OCI-LY3 (cell line): ENCODE measurements around the gene PADI3.

Source experiments
- H2AFZ ChIP-seq: fragments of 200-600, 300-600 bp; shearing (Covaris generic); 2 replicates; pipeline ENCODE4 v1.6.0; 2014; ENCODE audit warnings: antibody characterized with exemption, low read depth, low read length
- H3K27ac ChIP-seq: fragments of 200-600, 300-600 bp; sonication (generic); 2 replicates; pipeline ENCODE4 v1.5.1; 2014; ENCODE audit warnings: mild to moderate bottlenecking, low read length, moderate library complexity, mixed read lengths
- H3K27me3 ChIP-seq: fragments of 200-600, 300-600 bp; sonication (generic); 2 replicates; pipeline ENCODE4 v1.6.1; 2014; ENCODE audit warnings: low read depth, low read length, mixed read lengths
- H3K36me3 ChIP-seq: fragments of 200-600, 300-600 bp; sonication (generic); replicated peaks from 2 replicates; pipeline ENCODE3; 2014; ENCODE audit warnings: low read depth, low read length, mixed read lengths
- H3K4me1 ChIP-seq: fragments of 300-600, 200-600 bp; sonication (generic); 2 replicates; pipeline ENCODE4 v1.6.1; 2014; ENCODE audit warnings: low read length, mixed read lengths
- H3K4me2 ChIP-seq: fragments of 200-600, 300-600 bp; sonication (generic); 2 replicates; pipeline ENCODE4 v1.6.1; 2014; ENCODE audit warnings: low read length, mixed read lengths
- H3K4me3 ChIP-seq: fragments of 300-600, 200-600 bp; sonication (generic); 2 replicates; pipeline ENCODE4 v1.5.1; 2014; ENCODE audit warnings: antibody characterized with exemption, mild to moderate bottlenecking, low read length, moderate library complexity
- H3K79me2 ChIP-seq: fragments of 300-600, 200-600 bp; shearing (Covaris generic); 2 replicates; pipeline ENCODE4 v1.6.1; 2014; ENCODE audit warnings: mild to moderate bottlenecking, low read length, mixed read lengths
- H3K9ac ChIP-seq: fragments of 300-600, 200-600 bp; shearing (Covaris generic); 2 replicates; pipeline ENCODE4 v1.6.0; 2014; ENCODE audit warnings: mild to moderate bottlenecking, low read length, moderate library complexity
- H3K9me3 ChIP-seq: fragments of 200-600, 300-600 bp; shearing (Covaris generic); 2 replicates; pipeline ENCODE4 v1.6.1; 2014; ENCODE audit warnings: low read length, mixed read lengths; ENCODE audit not compliant: insufficient read depth
- H4K20me1 ChIP-seq: fragments of 200-600, 300-600 bp; sonication (generic); 2 replicates; pipeline ENCODE4 v1.6.1; 2016; ENCODE audit warnings: low read length, mixed read lengths; ENCODE audit not compliant: insufficient read depth
- EZH2phosphoT487 ChIP-seq: fragments of 200-600 bp; shearing (Covaris generic); IDR thresholded peaks from 2 replicates; pipeline ENCODE4 v1.6.1; 2018; ENCODE audit warnings: antibody characterized with exemption, mixed run types, low read depth
- TF ChIP-seq, protein P1 (sequence below): fragments of 200-600, 300-600 bp; sonication (generic); IDR thresholded peaks from 2 replicates; pipeline ENCODE4 v1.5.1; 2014; ENCODE audit warnings: antibody characterized with exemption, low read length, low read depth

Gene PADI3

GRCh38 chr1:17212487-17213121, 36.3 kb upstream of the PADI3 start:
- Histone ChIP-seq H3K36me3 (no peaks in the 10 kb centered on the region), H3K9ac (no peak overlapping the region), H3K4me3 (no peak overlapping the region), H3K9me3 (no peaks in the 10 kb centered on the region), H3K4me2 (no peak overlapping the region), H3K27ac (no peak overlapping the region), H3K79me2 (no peaks in the 10 kb centered on the region), H4K20me1 (no peaks in the 10 kb centered on the region), H3K4me1 (peaks cover 12% of the 10 kb centered on the region), H2AFZ (no peak overlapping the region), H3K27me3 (no peaks in the 10 kb centered on the region; the same call in 1 of the 2 replicates)
- TF ChIP-seq, protein P1, sequence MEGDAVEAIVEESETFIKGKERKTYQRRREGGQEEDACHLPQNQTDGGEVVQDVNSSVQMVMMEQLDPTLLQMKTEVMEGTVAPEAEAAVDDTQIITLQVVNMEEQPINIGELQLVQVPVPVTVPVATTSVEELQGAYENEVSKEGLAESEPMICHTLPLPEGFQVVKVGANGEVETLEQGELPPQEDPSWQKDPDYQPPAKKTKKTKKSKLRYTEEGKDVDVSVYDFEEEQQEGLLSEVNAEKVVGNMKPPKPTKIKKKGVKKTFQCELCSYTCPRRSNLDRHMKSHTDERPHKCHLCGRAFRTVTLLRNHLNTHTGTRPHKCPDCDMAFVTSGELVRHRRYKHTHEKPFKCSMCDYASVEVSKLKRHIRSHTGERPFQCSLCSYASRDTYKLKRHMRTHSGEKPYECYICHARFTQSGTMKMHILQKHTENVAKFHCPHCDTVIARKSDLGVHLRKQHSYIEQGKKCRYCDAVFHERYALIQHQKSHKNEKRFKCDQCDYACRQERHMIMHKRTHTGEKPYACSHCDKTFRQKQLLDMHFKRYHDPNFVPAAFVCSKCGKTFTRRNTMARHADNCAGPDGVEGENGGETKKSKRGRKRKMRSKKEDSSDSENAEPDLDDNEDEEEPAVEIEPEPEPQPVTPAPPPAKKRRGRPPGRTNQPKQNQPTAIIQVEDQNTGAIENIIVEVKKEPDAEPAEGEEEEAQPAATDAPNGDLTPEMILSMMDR, result no peak
- TF ChIP-seq EZH2phosphoT487, result no peak

DNA sequence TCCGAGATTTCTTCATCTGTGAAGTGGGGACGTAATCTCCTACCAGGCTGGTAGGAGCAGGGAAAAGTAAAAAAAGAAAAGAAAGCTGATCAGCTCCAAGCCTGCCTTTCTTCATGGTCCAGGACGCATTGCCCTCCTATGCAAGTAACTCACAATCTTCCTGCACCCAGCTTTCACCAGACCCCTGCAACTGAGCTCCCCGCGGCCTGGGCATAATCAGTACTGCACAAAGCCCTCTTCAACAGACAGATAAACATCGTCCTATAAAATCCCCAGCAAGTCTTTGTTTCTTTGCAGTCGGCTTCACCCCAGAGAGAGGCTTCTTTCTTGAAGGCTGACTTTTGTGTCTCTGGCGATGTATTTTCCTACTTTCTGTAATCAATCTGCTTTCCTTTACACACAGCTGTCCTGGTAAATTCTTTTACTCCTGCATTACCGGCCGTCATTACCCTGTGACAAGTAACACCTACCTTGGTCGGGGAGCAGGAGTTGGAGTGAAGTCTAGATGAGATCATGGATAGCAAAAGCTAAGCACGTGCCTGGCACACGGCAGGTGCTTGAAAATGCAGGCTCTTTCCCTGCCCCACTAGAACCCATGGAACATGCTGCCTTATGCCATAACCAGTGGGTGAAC, 35.6 kb upstream of the PADI3 start:
- Histone ChIP-seq H3K9ac (no peak overlapping the region), H4K20me1 (no peaks in the 10 kb centered on the region), H3K27ac (no peak overlapping the region), H3K4me2 (no peak overlapping the region), H2AFZ (no peak overlapping the region), H3K9me3 (no peaks in the 10 kb centered on the region), H3K79me2 (no peaks in the 10 kb centered on the region), H3K27me3 (no peaks in the 10 kb centered on the region; the same call in 1 of the 2 replicates), H3K4me3 (no peak overlapping the region), H3K36me3 (no peaks in the 10 kb centered on the region), H3K4me1 (peaks cover 5% of the 10 kb centered on the region)
- TF ChIP-seq, protein P1, result no peak
- no peak for TF ChIP-seq EZH2phosphoT487

- Histone ChIP-seq H3K79me2 (no peaks in the 10 kb centered on the region), H3K4me1 (peaks cover under 1% of the 10 kb centered on the region; the same call in 1 of the 2 replicates), H2AFZ (no peak overlapping the region), H3K4me2 (no peak overlapping the region), H3K4me3 (no peak overlapping the region), H3K9ac (no peak overlapping the region), H3K9me3 (no peaks in the 10 kb centered on the region), H4K20me1 (no peaks in the 10 kb centered on the region), H3K27ac (no peak overlapping the region), H3K36me3 (no peaks in the 10 kb centered on the region), H3K27me3 (no peaks in the 10 kb centered on the region; the same call in 1 of the 2 replicates)
- TF ChIP-seq, protein P1, result no peak
- no peak for TF ChIP-seq EZH2phosphoT487
These were observed 35.1 kb upstream of the PADI3 start for GRCh38 chr1:17213782-17214148.

DNA sequence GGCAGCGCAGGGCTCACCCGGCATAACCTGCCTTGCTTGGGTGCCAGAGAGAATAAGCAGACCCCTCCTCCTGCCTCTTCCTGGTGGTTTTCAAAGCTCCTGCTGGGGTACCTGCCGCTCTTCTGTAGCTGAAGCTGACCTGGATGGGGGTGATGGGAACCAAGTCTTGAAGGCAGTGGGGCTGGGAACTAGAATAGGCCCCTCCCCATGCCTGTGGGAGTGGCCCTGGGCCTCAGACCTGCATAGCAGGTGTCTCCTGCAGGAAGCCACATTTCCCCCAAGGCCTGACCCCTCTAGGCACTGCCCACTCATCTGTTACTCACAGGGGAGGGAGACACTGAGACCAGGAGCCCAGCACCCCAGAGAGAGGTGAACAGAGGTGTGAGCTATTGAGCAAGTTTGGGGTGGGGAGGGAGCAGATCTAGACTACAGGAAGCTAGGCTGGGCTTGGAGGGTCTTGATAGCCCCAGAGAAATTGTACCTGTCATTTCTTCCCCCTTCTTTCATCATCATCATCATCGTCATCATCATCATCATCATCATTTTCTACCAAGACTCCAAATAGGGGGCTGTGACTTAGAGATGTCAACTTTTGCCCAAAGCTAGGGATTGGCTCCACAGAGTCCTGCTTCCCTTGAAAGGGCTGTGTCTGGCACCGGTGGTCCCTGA, 33.9 kb upstream of the PADI3 start:
- H3K4me1 ChIP-seq, result no peaks in the 10 kb centered on the region
- no peaks in the 10 kb centered on the region for H3K79me2 ChIP-seq
- no peak overlapping the region for H3K4me2 ChIP-seq
- no peak overlapping the region for H3K9ac ChIP-seq
- TF ChIP-seq, protein P1, result no peak
- TF ChIP-seq EZH2phosphoT487, result no peak
- no peak overlapping the region for H3K27ac ChIP-seq
- H3K4me3 ChIP-seq, result no peak overlapping the region
- no peaks in the 10 kb centered on the region for H4K20me1 ChIP-seq
- H3K27me3 ChIP-seq, result no peaks in the 10 kb centered on the region; the same call in 1 of the 2 replicates
- H3K9me3 ChIP-seq, result no peaks in the 10 kb centered on the region
- H3K36me3 ChIP-seq, result no peaks in the 10 kb centered on the region
- H2AFZ ChIP-seq, result no peak overlapping the region
